D721Med (cell line): Measurements from ENCODE around the gene AGTPBP1.

Experiments used
- DNase-seq: peaks from one replicate; pipeline ENCODE4 v3.0.0; 2011; ENCODE audit warnings: low spot score; ENCODE audit not compliant: insufficient read length
- FAIRE-seq: peaks from 2 replicates; lab custom pipeline; 2011; peaks lifted over from hg19 to GRCh38; lab: Jason Lieb, UNC
- TF ChIP-seq, protein P1 (sequence below): IDR thresholded peaks from 2 replicates; pipeline ENCODE4 v1.5.1; 2012; ENCODE audit warnings: mild to moderate bottlenecking, control low read depth; ENCODE audit not compliant: insufficient read depth; ENCODE audit errors: missing control alignments

Gene AGTPBP1

DNA sequence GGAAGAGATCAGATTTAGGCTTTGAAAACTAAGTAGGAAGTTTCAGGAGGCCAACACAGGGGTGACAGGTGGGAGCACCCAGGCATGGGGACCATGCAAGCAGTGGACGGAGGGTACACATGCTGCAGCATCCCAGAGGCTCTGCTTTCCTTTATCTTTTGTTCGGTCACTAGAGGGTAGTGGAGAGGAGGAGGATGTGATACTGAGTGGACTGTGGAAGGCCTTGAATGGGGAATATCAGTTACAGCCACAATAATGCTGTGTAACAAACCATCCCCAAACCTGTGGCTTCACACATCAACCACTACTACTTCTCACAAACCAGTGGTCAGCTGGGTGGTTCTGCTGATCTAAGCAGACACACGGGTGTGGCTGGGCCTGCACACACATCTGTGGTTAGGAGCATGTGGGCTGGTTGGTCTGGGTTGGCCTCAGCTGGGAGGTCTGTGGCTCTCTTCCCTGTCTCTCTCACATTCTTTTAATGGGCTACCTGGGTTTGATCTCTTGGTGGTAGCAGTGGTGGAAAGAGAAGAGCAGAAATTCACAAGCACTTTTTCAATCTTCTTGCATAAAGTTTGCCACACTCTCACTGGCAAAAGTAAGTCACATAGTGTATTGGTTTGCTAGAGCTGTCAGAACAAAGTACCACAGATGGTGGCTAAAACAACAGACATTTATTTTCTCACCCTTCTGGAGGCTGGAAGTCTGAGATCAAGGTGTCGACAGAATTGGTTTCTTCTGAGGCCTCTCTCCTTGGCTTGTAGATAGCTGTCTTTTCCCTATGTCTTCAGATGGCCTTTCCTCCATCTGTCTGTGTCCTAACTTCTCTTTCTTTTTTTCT, 238.7 kb downstream of the AGTPBP1 start:
- FAIRE-seq = no peak
- TF ChIP-seq, protein P1, sequence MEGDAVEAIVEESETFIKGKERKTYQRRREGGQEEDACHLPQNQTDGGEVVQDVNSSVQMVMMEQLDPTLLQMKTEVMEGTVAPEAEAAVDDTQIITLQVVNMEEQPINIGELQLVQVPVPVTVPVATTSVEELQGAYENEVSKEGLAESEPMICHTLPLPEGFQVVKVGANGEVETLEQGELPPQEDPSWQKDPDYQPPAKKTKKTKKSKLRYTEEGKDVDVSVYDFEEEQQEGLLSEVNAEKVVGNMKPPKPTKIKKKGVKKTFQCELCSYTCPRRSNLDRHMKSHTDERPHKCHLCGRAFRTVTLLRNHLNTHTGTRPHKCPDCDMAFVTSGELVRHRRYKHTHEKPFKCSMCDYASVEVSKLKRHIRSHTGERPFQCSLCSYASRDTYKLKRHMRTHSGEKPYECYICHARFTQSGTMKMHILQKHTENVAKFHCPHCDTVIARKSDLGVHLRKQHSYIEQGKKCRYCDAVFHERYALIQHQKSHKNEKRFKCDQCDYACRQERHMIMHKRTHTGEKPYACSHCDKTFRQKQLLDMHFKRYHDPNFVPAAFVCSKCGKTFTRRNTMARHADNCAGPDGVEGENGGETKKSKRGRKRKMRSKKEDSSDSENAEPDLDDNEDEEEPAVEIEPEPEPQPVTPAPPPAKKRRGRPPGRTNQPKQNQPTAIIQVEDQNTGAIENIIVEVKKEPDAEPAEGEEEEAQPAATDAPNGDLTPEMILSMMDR = no peak
- DNase-seq = no peak

DNA sequence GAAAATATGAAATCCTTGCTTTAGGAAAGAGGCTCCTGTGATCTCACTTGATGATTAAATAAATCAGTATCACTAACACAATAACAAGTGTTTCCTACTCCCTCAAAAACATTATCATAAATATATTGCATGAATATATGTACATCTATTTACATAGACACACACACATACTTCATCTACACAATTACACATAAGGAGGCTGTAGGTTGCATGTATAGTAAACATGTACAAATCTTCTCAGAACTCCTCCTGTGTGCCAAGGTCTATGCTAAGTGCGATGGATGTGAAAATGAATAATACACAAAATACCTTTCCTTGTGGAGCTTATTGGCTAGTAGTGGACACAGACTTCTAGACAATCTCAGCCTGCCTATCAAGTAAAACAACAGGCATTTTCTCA, 239.9 kb downstream of the AGTPBP1 start:
- no peak for FAIRE-seq
- DNase-seq = no peak

GRCh38 chr9:85501456-85501855, 240.3 kb downstream of the AGTPBP1 start:
- no peak for DNase-seq
- no peak for FAIRE-seq
- TF ChIP-seq, protein P1 = no peak

More for the DNA sequence above, 239.9 kb downstream of the AGTPBP1 start:
- TF ChIP-seq, protein P1 = no peak
